Right ventricle myocardium inferior (tissue), 1 donor: ENCODE results near the gene DENND6B. TPM values are rescaled to one million over a fixed set of nuclear protein-coding genes. Genes with fewer than 3 reads are reported as not detected.

Experiments used
- ATAC-seq: fragments of 200-7000 bp; cut with Tn5 transposase; one replicate; pipeline ENCODE4 v1.9.1; 2020; ENCODE audit warnings: mild to moderate bottlenecking, moderate library complexity
- DNase-seq: peaks from one replicate; pipeline ENCODE4 v3.0.0; 2021; ENCODE audit errors: missing footprints
- intact Hi-C: fragments of 100-400 bp; cut with DNase I; formaldehyde crosslinking; loops from one replicate; pipeline ENCODE4 v1.11.0; 2022
- total RNA-seq: library from RNA; stranded (reverse); fragmentation: NEBNext Ultra II Directional; extraction: Animal tissue kit (Norgen Biotek cat#: 25700); gene quantifications from one replicate; pipeline ENCODE4 v1.2.1, GENCODE V29; 2021
- donor health status: DM: no; HTN: yes; CAD: no; lungs with severe emphysema.

The DENND6B gene
- total RNA-seq, 1 donor from 2014 or later = 1.7 TPM

DNA sequence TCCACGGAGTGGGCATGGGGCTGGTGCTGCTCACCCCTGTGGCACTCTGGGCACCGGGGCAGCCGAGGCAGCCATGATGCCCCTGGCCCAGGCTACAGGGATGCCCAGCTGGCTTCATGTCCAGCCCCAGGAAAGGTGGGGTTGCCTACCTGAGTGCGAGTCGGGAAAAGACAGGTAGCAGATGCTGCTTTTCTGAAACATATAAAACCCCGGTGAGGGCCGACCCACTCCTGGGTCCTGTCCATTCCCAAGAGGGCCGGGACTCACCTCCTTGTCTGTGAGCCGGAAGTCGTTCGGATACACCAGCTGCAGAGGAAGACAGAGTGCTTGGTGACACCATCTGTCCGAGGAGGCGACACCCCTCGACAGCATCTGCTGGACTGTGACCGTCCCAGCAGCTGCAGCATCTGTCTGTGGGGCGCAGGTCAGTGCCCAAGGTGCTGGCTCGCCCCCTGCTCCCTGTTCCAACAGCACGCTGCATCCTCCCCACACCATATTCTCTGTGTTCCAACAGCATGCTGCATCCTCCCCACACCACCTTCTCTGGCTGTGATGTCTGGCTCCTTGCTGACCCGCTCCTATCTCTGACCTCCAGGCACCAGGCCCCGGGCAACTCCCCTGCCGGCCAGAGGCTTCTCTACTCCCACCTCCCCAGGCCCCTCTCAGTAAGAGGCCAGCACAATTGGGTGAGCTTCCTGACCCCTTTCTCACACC lies 8.0 kb downstream of the DENND6B start:
- DNase-seq (no peak), ATAC-seq (no peak)
- intact Hi-C loops = no loop called here

DNA sequence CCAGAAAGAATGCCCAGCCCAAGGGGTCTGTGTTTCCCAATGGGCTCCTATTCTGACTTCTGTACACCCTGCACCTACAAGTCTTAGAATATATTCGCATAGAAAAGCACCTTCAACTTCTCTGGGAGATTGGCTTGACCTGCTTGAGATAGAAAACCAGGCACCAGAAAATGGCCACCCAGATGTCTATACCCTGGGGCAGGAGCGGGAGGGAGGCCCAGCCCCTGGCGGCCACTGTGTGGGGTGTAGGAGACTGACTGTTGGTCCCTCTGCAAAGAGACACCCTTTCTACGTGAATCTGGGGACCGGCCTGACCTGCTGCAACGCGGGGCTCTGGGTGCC lies 8.5 kb downstream of the DENND6B start:
- DNase-seq = no peak
- no peak for ATAC-seq
- intact Hi-C loops = no loop called here

DNA sequence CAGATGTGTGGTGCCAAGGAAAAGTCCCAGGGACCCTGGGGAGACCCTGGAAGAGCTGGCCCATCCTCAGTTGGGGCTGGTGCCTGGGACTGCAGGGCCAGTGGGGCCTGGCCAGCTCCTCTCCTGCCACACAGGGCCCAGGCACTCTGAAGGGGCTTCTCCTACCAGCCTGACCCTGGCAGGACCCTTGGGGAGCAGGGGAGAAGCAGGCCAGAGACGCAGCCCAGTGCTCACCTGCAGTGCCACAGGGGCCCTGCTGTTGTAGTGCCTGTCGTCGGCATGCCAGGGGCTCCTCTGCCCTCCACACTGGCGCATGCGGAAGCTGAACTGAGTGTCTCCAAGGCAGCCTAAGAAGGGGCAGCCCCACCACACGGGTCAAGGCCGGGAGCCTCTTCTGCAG lies 9.1 kb downstream of the DENND6B start:
- intact Hi-C loops = no loop called here
- DNase-seq = no peak

DNA sequence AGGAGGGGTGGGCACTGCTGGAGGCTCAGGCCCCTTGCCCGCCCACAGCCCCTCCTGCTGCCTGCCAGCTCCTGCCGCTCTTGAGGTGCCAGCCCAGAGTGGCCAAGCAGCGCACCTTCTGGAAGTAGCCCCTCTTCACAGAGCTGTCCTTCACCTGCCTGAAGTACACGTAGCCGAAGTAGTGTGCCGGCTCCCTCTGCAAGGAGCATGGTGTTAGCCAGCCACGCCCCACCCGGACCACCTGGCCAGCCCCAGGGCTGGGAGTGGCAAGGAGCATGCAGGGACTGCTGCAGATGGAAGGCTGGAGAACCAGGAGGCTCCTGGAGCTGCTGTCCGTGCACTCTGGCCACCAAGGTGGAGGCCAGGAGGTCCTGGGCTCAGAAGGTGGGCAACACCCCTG lies 9.6 kb downstream of the DENND6B start:
- DNase-seq (no peak), ATAC-seq (no peak)
- intact Hi-C loops = no loop called here

More for the DNA sequence above, 9.1 kb downstream of the DENND6B start:
- no peak for ATAC-seq

DNA sequence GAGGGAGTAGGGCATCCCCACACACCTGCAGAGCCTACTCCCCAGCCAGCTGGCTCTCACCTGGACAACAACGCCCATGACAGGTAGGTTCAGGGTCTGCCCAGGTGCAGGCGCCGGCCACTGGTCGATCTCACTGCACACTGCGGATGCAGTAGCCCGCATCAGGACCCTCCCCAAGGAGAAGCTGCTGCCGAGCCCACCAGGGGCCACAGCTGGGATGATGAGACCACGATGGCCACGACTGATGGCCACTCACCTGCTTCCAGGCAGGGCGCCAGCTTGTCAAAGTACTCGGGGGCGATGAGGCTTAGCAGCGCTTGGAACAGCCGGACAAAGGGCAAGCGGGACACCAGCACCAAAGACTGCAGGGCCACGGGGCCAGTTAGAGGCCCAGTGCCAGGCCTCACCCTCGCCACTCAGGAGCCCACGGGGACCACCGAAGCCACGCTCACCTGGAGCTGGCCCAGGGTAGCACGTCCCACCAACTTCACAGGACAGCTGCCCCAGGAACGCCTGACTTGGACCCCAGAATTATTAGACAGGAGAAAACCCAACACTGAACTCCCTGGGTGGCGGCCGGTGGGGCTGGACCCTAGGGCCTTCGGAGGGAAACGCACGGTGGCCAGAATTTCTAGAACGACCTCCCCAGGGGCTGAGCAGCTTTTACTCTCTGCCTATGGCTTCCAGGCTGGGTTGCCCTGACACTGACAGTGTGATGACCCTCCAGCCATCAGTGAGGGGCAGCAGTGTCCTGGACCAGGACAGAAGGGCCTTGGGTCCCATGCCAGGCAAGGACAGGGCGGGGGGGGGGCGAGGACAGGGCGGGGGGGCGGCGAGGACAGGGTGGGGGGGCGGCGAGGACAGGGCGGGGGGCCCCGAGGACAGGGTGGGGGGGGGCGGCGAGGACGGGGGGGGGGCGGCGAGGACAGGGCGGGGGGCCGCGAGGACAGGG lies 10.4 kb downstream of the DENND6B start:
- DNase-seq (no peak), ATAC-seq (no peak)
- intact Hi-C loops = no loop called here

DNA sequence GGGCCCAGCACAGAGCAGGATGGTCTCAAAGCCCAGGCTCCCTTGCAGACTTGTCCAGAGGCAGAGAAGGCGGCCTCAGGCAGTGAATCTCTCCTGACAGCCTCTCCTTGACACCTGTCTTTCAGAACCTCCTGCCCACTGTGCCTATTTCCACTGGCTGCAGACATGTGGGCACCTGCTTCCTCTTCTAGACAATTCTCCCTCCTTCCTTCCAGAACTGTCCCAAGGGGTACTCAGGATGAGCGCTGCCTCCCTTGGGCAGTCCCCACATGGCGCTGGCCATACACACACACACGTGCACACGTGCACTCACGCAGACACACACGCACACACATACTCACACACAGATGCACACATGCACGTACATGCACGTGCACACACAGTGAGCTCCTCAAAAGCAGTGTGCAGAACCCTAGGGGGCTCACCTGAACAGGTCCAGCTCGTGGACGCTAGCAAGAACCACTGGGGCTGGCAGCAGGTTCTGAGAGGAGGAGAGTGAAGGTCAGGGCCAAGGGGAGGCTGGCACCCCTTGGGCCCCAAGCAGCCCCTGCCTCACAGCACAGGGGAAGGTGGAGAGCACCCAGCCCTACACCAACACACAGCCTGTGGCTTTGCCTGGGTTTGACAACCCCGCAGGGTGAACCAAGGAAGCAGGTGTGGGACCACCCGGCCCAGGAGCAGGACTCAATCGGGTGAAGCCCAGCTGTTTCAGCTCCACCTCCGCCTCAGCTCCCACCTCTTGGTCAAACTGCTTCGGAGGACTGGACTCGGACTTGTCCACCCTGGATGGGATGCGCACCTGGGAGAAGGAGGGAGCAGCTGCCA lies 11.3 kb downstream of the DENND6B start:
- intact Hi-C loops = no loop called here
- no peak for DNase-seq
- no peak for ATAC-seq

DNA sequence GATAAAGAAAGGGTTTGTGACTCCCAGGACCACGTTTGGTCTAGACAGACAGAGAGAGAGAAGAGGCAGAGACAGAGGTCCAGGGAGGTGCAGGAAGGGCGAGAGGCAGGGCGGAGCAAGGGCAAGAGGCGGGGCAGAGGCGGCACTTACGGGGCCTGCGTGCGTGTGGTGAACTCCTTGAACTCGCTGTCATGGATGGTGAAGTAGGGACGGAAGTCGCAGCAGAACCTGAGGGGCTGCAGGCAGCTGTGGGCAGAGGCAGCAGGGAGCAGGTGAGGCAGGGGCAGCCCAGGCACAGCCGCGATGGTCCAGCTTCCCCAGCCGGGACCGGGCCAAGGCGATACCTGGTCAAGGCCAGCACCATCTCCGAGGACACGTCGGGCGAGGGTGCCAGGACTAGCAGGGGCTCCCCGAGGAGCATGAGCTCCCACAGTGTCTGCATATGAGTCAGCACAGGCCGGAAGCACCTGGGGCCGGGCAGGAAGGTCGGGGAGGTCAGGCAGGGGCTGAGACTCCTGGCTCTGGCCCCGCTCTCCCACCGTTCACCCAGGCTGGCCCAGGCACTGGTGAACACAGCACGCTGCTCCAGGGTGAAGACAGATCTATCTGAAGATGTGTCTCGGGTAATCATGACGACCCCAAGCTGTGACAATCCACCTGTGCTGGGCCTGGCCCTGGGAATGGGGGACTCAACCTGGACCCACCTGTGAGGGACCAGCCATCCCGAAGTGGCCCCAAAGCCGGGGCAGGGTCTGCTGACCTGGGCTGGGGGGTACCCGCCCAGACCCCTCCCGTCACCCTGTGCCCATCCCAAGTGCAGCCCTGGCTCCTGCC lies 12.1 kb downstream of the DENND6B start:
- peak; percentile 79 for DNase-seq
- intact Hi-C loops = no loop called here
- ATAC-seq = peak; percentile 40

DNA sequence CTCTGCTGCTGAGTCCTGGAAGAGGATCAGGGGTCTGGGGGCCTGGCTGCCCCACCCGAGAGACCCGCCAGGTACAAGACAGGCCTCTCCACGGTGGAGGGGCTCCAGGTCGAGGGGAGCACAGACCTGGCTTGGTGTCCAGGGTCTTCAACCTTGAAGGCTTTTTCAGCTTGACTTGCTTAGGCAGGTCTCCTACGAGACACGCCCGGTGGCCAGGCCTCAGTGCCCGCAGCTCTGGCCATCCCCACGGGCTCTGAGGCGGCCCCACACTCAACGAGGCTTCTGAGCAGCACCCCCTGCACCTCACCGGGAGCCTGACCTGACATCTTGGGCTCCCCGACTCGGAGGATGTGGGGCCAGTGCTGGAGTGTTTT lies 12.7 kb downstream of the DENND6B start:
- DNase-seq (peak; percentile 70), ATAC-seq (no peak)
- intact Hi-C loops = no loop called here

DNA sequence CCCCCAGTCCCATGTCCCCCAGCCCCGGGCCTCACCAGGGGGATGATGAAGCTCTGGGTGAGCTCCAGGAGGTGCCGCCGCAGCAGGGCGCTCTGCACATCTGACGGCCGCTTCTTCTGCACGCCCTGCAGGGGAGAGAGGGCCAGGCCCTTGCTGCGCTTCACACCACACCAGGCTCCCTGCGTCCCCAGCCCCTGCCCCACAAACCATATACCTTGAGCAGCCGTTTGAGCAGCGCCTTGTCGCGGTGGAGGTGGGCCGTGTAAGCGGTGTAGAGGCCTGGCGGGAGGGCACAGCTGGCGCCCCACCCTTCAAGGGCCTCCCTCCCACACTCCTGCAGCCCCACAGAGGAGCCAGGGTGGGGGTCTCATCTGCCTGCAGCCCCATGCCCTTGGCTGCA lies 13.2 kb downstream of the DENND6B start:
- DNase-seq (peak; percentile 46), ATAC-seq (no peak)
- intact Hi-C loops = no loop called here

DNA sequence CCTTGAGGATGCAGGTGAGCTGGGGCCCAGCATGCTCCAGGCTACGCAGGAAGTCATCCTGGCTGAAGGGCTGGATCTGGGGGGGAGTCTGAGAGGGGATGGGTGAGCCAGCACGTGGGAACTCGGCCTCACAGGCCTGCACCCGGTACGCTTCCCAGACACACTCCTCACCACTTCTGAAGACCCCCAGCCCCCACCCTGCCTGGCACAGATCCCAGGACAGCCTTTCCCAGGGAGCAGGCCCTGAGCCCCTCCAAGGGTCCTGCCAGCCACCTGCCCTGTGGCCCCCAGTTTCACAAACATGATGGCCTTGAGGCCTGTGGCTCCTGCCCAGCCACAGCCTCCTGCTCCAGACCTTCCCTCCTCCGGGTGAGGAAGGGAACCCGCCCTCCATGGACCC lies 13.8 kb downstream of the DENND6B start:
- no peak for DNase-seq
- ATAC-seq = no peak
- intact Hi-C loops = no loop called here

DNA sequence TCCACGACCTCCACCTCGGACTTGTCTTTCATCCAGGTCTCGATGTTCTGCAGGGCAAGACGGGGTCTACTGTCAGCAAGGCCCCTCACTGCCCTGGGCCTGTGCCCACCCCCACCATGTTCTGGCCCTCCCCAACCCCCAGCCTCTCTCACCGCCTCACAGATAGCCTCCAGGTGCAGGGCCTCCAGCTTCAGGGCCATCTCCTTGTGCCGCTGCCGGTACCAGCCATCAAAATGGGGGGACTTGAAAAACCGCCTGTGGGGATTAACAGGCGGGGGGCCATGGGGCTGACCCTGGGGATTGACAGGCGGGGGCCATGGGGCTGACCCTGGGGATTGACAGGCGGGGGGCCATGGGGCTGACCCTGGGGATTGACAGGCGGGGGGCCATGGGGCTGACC lies 14.4 kb downstream of the DENND6B start:
- intact Hi-C loops = no loop called here
- peak; percentile 51 for DNase-seq

DNA sequence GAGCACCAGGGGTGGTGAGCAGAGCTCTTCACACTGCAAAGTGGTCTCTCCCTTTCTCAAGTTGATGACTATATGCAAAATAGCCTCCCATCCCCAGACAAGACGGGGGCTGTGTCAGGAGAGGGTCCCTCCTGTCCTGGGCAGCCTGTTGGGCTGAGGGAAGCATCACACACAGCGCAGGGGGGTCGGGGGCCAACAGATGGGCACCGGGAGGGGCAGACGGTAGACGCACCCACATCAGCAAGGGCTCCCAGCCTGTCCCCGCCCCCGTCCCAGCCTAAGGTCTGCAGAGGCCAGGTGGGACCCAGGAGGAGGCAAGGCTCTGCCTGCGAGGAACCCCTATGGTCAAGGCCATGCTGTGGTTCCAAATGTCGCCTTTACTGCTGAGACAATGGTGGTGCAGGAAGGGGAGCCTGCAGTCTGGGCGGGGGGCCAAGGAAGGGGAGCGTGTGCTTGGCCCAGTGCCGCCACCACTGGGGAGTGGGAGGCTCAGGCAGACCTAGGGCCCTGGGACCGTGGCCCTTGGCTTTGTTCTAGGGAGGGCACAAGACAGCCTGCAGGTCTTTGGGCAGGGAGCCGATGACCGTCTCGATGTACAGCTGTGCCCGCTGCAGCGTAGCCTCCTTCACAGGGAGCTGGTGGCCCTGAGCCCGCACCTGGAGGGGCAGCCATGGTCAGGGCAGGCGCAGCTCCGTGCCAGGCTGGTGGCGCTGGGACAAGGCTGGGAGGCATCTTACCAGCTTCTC lies 15.0 kb downstream of the DENND6B start:
- intact Hi-C loops = no loop called here
- ATAC-seq = no peak
- peak; percentile 34 for DNase-seq

More for the DNA sequence above, 14.4 kb downstream of the DENND6B start:
- ATAC-seq = no peak

DNA sequence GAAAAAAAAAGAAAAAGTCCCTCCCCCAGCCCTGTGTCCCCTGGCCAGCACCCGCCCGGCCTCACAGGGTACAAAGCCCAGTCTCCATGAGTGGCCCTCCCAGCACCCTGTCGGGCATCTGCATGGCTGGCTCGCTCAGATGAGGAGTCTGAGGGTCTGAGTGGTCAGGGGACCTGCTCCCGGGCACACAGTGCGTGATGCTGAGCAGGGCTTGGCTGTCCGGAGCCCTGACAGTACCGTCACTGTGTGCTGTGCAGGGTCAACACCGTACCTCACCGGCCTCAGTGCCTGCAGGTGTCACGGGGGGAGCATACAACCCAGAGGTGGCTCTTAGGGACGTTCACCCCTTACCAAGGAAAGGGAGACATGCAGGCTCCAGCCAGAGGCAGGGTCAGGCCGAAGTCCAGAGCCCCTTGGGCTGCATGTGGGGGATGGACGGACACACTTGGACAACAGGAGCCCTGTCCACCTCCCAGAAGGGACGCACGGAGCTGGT lies 15.8 kb downstream of the DENND6B start:
- intact Hi-C loops = no loop called here
- DNase-seq (peak; percentile 55), ATAC-seq (no peak)

DNA sequence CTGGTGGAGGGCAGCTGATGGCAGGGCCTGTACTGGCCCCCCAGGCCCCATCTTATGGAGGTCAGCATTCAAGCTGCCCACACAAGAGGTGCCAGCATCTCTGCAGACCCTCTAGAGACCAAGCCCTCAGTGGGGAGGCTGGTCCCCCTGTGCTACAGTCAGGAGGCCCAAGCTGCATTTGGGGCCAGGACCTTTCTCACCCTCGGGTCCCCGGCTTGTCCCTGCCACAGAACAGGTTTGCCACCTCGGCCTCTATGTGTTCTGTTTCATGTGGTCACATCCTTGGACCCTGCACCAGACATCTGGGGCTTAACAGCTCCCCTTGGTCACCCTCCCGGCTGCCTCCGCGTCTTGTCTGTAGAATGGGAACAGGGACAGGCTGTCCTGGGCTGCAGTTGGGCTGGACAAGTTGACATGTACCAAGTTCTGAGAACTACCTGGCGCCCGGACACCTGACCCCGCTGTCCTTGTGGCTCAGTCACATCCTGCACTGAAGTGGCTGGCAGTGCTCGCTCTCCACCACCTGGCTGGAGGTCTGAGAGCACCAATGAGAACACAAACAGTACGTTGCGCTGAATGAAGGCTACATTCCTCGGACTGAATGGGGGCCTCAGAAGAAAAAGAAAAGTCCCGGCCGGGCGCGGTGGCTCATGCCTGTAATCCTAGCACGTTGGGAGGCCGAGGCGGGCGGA lies 16.6 kb downstream of the DENND6B start:
- DNase-seq (peak; percentile 53), ATAC-seq (no peak)
- intact Hi-C loops = no loop called here

DNA sequence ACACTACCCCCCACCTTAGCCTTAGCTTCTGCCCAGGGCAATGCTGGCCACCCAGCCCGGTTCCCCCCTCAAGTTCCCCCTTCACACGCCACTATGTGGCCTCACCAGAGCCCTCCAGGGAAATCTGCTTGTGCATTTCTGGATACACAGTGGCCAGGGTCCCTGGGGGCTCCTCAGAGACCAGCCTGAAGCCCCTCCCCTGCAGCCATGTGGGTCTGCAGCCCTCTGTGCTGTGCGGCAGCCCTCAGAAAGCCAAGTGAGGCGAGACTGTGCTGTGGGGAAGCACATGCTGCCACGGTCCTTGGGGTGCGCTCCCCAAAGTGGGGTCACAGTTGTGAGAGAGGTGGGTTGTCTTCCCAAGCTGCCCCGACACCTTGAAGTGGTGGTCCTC lies 17.2 kb downstream of the DENND6B start:
- DNase-seq (peak; percentile 59), ATAC-seq (no peak)
- intact Hi-C loops = loop anchor here (5.0 kb wide), 1 partner anchor 37 kb away; the partner anchor contains the start of gene MAPK11

DNA sequence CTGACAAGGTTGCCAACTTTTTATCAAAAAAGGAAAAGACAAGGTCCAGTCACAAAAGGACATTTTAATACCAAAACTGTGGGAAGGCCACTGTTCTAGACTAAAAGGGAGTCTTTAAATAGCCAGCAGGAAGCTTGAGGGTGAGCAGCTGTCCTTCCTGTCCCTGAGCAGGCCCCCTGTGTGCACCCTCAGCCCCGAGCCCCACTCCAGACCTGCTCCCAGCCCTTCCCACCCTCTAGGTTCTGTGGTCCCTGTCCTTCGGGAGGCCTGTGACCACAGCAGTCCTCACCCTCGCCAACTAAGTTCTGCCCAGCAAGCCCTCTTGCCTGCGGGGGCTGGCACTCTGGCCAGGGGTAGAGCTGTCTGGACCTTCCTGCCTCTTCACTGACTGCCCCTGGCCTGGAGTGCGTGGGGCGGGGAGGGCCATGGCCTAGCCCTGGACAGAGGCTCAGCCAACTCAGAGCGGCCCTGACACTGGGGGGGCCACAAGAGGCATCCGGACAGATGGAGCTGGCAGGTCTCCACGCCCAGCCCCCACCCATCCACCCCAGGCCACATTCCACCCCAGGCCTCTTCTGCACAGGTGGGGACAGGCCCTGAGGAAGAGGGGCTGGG lies 17.7 kb downstream of the DENND6B start:
- DNase-seq (peak; percentile 34), ATAC-seq (no peak)
- intact Hi-C loops = loop anchor here (1.0 to 5.0 kb wide), 2 partner anchors 18 to 37 kb away; partner anchors contain the start of genes DENND6B and MAPK11

DNA sequence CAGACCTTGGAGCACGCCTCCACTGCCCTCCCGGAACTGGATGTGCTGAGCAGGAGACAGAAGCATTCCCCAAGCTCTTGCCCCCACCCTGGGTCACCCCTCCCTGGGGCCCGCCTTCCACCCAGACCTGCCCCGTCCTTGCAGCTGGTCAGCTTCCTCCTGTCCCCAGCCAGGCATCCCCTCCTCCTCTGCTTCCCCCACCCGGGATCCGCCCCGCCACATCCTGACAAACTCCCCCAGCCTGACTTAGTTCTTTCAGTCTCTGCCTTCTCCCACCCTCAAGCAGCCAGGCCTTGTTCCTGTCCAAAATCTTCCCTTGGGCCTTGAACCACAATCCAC lies 18.2 kb downstream of the DENND6B start:
- intact Hi-C loops = loop anchor here (1.0 to 5.0 kb wide), 2 partner anchors 19 to 36 kb away; partner anchors contain the start of genes DENND6B and MAPK11
- ATAC-seq (peak; percentile 51), DNase-seq (peak; percentile 92)
